A549 (cell line): ENCODE results near the gene ANP32E. TPM values are rescaled to one million over a fixed set of nuclear protein-coding genes. Genes with fewer than 3 reads are reported as not detected.

Experiments
- ATAC-seq, 2 experiments: fragments of 200-7000 bp in 1 of 2; fragments of >200 bp in 1 of 2; cut with Nextera tagmentation in 1 of 2; cut with Tn5 transposase in 1 of 2; 3 replicates each; pipeline versions ENCODE4 v1.8.0 to v1.9.1; 2018 to 2020; ENCODE audit warnings: mild to moderate bottlenecking in 1 of 2, moderate library complexity in 1 of 2
- CTCF ChIA-PET: fragments of 300-600 bp; sonication (Branson Sonifier 250); formaldehyde crosslinking; extraction: SDS; loops from one replicate; lab custom pipeline; 2021; ENCODE audit warnings: antibody characterized with exemption, inconsistent platforms; lab: Yijun Ruan, JAX
- POLR2A ChIA-PET: fragments of 350-600 bp; formaldehyde crosslinking; extraction: SDS; loops from one replicate; lab custom pipeline; 2021; ENCODE audit warnings: antibody characterized with exemption, inconsistent platforms; lab: Yijun Ruan, JAX
- DNase-seq, 2 experiments: peaks; one replicate each; pipeline versions ENCODE4 v3.0.0 to v3.0.0-alpha.2; 2011 to 2016; ENCODE audit warnings: low read depth in 1 of 2, low spot score in 1 of 2
- FAIRE-seq: peaks from 2 replicates; lab custom pipeline; 2011; peaks lifted over from hg19 to GRCh38; lab: Jason Lieb, UNC
- H3K27ac ChIP-seq, 2 experiments: fragments of >200 bp; sonication (Bioruptor Twin); formaldehyde crosslinking; 3 replicates each; pipeline ENCODE4 v1.5.1; 2016 to 2017
- H3K4me1 ChIP-seq: fragments of >200 bp; sonication (Bioruptor Twin); formaldehyde crosslinking; 3 replicates; pipeline ENCODE4 v1.6.1; 2016
- H3K4me2 ChIP-seq: fragments of >200 bp; sonication (Bioruptor Twin); formaldehyde crosslinking; 3 replicates; pipeline ENCODE4 v1.6.1; 2016
- H3K4me3 ChIP-seq: fragments of >200 bp; sonication (Bioruptor Twin); formaldehyde crosslinking; 3 replicates; pipeline ENCODE4 v1.5.1; 2016
- H3K9me3 ChIP-seq: fragments of >200 bp; sonication (Bioruptor Twin); formaldehyde crosslinking; 3 replicates; pipeline ENCODE4 v1.6.1; 2016
- CBX2 ChIP-seq: fragments of 200-600 bp; sonication (generic); IDR thresholded peaks from 2 replicates; pipeline ENCODE4 v1.6.1; 2016; ENCODE audit warnings: low read depth, mild to moderate bottlenecking, borderline replicate concordance
- CHD2 ChIP-seq: fragments of 150-350 bp; IDR thresholded peaks from 2 replicates; pipeline ENCODE4 v1.6.1; 2014; ENCODE audit warnings: low read length; ENCODE audit not compliant: partially characterized antibody
- CHD4 ChIP-seq: fragments of 200-600 bp; sonication (generic); IDR thresholded peaks from 2 replicates; pipeline ENCODE4 v1.6.1; 2016; ENCODE audit warnings: antibody characterized with exemption, mild to moderate bottlenecking, borderline replicate concordance
- EHF ChIP-seq: fragments of 250-450 bp; sonication (Bioruptor Pico); IDR thresholded peaks from 2 replicates; pipeline ENCODE4 v1.5.0; 2020; ENCODE audit warnings: mild to moderate bottlenecking
- FOXS1 ChIP-seq: fragments of 250-450 bp; sonication (Bioruptor Pico); IDR thresholded peaks from 2 replicates; pipeline ENCODE4 v1.5.0; 2020; ENCODE audit warnings: mild to moderate bottlenecking, moderate library complexity
- HEYL ChIP-seq: fragments of 250-450 bp; sonication (Bioruptor Pico); IDR thresholded peaks from 2 replicates; pipeline ENCODE4 v1.8.0; 2021; ENCODE audit warnings: mild to moderate bottlenecking, moderate library complexity
- KDM1A ChIP-seq: fragments of 200-600 bp; sonication (generic); IDR thresholded peaks from 2 replicates; pipeline ENCODE4 v1.6.1; 2016; ENCODE audit warnings: low read depth, mild to moderate bottlenecking
- KDM5A ChIP-seq: fragments of 200-600 bp; sonication (generic); IDR thresholded peaks from 2 replicates; pipeline ENCODE4 v1.6.1; 2016; ENCODE audit warnings: antibody characterized with exemption, mild to moderate bottlenecking
- MAFK ChIP-seq: fragments of 450-650 bp; IDR thresholded peaks from 2 replicates; pipeline ENCODE4 v1.6.1; 2014; ENCODE audit not compliant: partially characterized antibody
- MAZ ChIP-seq: fragments of 150-350 bp; IDR thresholded peaks from 2 replicates; pipeline ENCODE4 v1.6.1; 2014; ENCODE audit warnings: antibody characterized with exemption, low read depth, low read length, borderline replicate concordance
- NR3C1 ChIP-seq: fragments of >200 bp; sonication (Bioruptor Twin); formaldehyde crosslinking; IDR thresholded peaks from 3 replicates; pipeline ENCODE4 v1.6.1; 2017
- PHF8 ChIP-seq: fragments of 200-600 bp; sonication (generic); IDR thresholded peaks from 2 replicates; pipeline ENCODE4 v1.6.1; 2016; ENCODE audit warnings: low read depth, mild to moderate bottlenecking, antibody characterized with exemption, moderate library complexity, borderline replicate concordance
- POLR2A ChIP-seq: IDR thresholded peaks from 2 replicates; pipeline ENCODE4 v1.6.1; 2012; ENCODE audit warnings: mild to moderate bottlenecking, low read length
- POLR2AphosphoS2 ChIP-seq: conservative IDR thresholded peaks from 2 replicates; pipeline ENCODE4 v1.6.1; 2012; ENCODE audit warnings: low read length, improper control_type of control experiment, inconsistent platforms
- RCOR1 ChIP-seq: fragments of 150-350 bp; IDR thresholded peaks from 2 replicates; pipeline ENCODE4 v1.6.1; 2014; ENCODE audit warnings: antibody characterized with exemption, low read length, low read depth
- RFX5 ChIP-seq: fragments of 450-650 bp; IDR thresholded peaks from 2 replicates; pipeline ENCODE4 v1.7.1; 2014; ENCODE audit warnings: antibody characterized with exemption, mild to moderate bottlenecking, moderate library complexity
- ZC3H11A ChIP-seq: fragments of 450-650 bp; IDR thresholded peaks from 2 replicates; pipeline ENCODE4 v1.6.1; 2014; ENCODE audit warnings: antibody characterized with exemption, mild to moderate bottlenecking
- ZFP36 ChIP-seq: fragments of 450-650 bp; IDR thresholded peaks from 2 replicates; pipeline ENCODE4 v1.6.1; 2014; ENCODE audit warnings: borderline replicate concordance; ENCODE audit not compliant: partially characterized antibody
- ZNF302 ChIP-seq: fragments of 250-450 bp; sonication (Bioruptor Pico); IDR thresholded peaks from 2 replicates; pipeline ENCODE4 v1.9.0; 2021; ENCODE audit warnings: inconsistent platforms, mild to moderate bottlenecking, moderate library complexity
- WGBS: methylation state at CpG from one replicate; pipeline ENCODE4 v1.1.6; 2017; ENCODE audit errors: missing lambda C conversion rate; 5-methylcytosine and 5-hydroxymethylcytosine counted together
- polyA plus RNA-seq, 4 experiments: library from polyadenylated mRNA; depleted of rRNA in 3 of 4; stranded (reverse); fragments of >200 nt; fragmentation: RNase III in 1 of 4; extraction: RNeasy Plus Mini Kit Qiagen cat#74134 plus additional on column Dnase treatment in 1 of 4; gene quantifications; 2 replicates in 3 of 4; 3 replicates in 1 of 4; pipeline ENCODE4 v1.2.3, GENCODE V29; 2011 to 2017
- TF ChIP-seq, protein P1 (sequence below): IDR thresholded peaks from 2 replicates; pipeline ENCODE4 v1.6.1; 2012; ENCODE audit warnings: low read depth, borderline replicate concordance
- TF ChIP-seq, protein P2 (sequence below): IDR thresholded peaks from 2 replicates; pipeline ENCODE4 v1.6.1; 2012
- TF ChIP-seq, protein P3 (sequence below): IDR thresholded peaks from 2 replicates; pipeline ENCODE4 v1.6.1; 2012
- TF ChIP-seq, protein P4 (sequence below): fragments of >200 bp; sonication (Bioruptor Twin); formaldehyde crosslinking; IDR thresholded peaks from 3 replicates; pipeline ENCODE4 v1.6.1; 2016
- TF ChIP-seq, protein P5 (sequence below): fragments of 250-450 bp; sonication (Bioruptor Pico); IDR thresholded peaks from 2 replicates; pipeline ENCODE4 v1.5.0; 2021; ENCODE audit warnings: mild to moderate bottlenecking, moderate library complexity, borderline replicate concordance
- TF ChIP-seq, protein P6 (sequence below): fragments of 450-650 bp; IDR thresholded peaks from 2 replicates; pipeline ENCODE4 v1.6.1; 2014; ENCODE audit warnings: antibody characterized with exemption
- TF ChIP-seq, protein P7 (sequence below): fragments of >200 bp; sonication (Bioruptor Twin); formaldehyde crosslinking; IDR thresholded peaks from 3 replicates; pipeline ENCODE4 v1.5.1; 2016
- TF ChIP-seq, protein P8 (sequence below): fragments of 200-600 bp; sonication (generic); IDR thresholded peaks from 2 replicates; pipeline ENCODE4 v1.6.1; 2016; ENCODE audit warnings: antibody characterized with exemption, mild to moderate bottlenecking, moderate library complexity

The ANP32E gene
- polyA plus RNA-seq, 2 of the 4 experiments (the other 2 are of a cell fraction): 60.0 to 128 TPM

DNA sequence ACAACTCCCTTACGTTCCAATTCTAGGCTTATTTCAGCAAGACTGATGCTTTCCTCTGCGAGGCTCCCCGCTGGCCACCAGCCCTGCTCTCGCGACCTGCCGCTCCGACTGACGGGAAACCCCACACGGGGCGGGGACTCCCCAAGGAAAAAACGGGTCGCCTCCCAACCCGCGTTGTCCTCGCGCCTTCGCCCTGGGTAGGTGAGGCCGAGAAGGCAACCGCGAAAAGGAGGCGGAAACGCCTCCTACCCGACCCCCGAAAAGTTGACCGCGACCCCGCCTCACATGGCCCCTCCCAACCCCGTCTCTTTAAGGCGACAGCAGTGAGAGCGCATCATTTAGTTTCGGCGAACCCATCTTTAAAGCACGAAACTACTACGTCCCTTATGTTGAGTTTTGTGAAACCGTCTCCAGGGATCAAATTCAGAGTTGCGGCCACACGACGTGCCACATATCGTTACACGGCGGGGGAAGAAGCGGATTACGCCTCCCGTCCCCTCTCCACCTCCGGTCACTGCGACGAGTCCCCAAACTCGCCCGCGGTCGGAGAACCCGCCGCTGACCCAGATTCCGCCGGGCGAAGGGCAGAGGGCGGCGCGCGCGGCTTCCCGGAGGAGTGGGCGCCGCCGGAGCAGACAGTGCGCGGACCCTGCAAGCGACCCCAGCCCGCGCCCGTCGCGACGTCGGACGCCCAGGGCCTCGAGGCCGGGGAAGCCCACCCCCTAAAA is 1.2 kb downstream of the ANP32E start:
- peak; percentile 62 to 73 for ATAC-seq
- peak; percentile 79 to 87 for DNase-seq
- Histone ChIP-seq H3K4me3 (peak overlapping the region; percentile 77), H3K4me2 (peak overlapping the region; percentile 89), H3K27ac (peak overlapping the region; percentile 87 to 98), H3K4me1 (peaks cover 15% of the 10 kb centered on the region), H3K9me3 (no peaks in the 10 kb centered on the region)
- TF ChIP-seq MAFK (no peak), CHD4 (no peak), HEYL (CRISPR knock-in tag) (no peak), RFX5 (no peak), POLR2A (peak; percentile 2), RCOR1 (no peak), POLR2AphosphoS2 (no peak), EHF (CRISPR knock-in tag) (no peak), KDM5A (no peak), MAZ (no peak), NR3C1 (no peak), ZC3H11A (no peak), PHF8 (peak; percentile 24; the same call in 1 of the 2 replicates), KDM1A (no peak), ZFP36 (no peak), CHD2 (peak; percentile 34), CBX2 (no peak), ZNF302 (no peak), FOXS1 (CRISPR knock-in tag) (no peak)
- TF ChIP-seq, protein P1, sequence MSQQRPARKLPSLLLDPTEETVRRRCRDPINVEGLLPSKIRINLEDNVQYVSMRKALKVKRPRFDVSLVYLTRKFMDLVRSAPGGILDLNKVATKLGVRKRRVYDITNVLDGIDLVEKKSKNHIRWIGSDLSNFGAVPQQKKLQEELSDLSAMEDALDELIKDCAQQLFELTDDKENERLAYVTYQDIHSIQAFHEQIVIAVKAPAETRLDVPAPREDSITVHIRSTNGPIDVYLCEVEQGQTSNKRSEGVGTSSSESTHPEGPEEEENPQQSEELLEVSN: peak; percentile 50
- TF ChIP-seq, protein P2, sequence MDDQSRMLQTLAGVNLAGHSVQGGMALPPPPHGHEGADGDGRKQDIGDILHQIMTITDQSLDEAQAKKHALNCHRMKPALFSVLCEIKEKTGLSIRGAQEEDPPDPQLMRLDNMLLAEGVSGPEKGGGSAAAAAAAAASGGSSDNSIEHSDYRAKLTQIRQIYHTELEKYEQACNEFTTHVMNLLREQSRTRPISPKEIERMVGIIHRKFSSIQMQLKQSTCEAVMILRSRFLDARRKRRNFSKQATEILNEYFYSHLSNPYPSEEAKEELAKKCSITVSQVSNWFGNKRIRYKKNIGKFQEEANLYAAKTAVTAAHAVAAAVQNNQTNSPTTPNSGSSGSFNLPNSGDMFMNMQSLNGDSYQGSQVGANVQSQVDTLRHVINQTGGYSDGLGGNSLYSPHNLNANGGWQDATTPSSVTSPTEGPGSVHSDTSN: no peak
- TF ChIP-seq, protein P3, sequence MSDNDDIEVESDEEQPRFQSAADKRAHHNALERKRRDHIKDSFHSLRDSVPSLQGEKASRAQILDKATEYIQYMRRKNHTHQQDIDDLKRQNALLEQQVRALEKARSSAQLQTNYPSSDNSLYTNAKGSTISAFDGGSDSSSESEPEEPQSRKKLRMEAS: peak; percentile 83
- TF ChIP-seq, protein P4, sequence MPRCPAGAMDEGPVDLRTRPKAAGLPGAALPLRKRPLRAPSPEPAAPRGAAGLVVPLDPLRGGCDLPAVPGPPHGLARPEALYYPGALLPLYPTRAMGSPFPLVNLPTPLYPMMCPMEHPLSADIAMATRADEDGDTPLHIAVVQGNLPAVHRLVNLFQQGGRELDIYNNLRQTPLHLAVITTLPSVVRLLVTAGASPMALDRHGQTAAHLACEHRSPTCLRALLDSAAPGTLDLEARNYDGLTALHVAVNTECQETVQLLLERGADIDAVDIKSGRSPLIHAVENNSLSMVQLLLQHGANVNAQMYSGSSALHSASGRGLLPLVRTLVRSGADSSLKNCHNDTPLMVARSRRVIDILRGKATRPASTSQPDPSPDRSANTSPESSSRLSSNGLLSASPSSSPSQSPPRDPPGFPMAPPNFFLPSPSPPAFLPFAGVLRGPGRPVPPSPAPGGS: 0 out of 3 replicates have a peak, but pooled peaks have one; percentile 19
- TF ChIP-seq, protein P5, sequence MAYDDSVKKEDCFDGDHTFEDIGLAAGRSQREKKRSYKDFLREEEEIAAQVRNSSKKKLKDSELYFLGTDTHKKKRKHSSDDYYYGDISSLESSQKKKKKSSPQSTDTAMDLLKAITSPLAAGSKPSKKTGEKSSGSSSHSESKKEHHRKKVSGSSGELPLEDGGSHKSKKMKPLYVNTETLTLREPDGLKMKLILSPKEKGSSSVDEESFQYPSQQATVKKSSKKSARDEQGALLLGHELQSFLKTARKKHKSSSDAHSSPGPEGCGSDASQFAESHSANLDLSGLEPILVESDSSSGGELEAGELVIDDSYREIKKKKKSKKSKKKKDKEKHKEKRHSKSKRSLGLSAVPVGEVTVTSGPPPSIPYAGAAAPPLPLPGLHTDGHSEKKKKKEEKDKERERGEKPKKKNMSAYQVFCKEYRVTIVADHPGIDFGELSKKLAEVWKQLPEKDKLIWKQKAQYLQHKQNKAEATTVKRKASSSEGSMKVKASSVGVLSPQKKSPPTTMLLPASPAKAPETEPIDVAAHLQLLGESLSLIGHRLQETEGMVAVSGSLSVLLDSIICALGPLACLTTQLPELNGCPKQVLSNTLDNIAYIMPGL (CRISPR knock-in tag): no peak
- TF ChIP-seq, protein P6, sequence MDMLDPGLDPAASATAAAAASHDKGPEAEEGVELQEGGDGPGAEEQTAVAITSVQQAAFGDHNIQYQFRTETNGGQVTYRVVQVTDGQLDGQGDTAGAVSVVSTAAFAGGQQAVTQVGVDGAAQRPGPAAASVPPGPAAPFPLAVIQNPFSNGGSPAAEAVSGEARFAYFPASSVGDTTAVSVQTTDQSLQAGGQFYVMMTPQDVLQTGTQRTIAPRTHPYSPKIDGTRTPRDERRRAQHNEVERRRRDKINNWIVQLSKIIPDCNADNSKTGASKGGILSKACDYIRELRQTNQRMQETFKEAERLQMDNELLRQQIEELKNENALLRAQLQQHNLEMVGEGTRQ: no peak
- TF ChIP-seq, protein P7, sequence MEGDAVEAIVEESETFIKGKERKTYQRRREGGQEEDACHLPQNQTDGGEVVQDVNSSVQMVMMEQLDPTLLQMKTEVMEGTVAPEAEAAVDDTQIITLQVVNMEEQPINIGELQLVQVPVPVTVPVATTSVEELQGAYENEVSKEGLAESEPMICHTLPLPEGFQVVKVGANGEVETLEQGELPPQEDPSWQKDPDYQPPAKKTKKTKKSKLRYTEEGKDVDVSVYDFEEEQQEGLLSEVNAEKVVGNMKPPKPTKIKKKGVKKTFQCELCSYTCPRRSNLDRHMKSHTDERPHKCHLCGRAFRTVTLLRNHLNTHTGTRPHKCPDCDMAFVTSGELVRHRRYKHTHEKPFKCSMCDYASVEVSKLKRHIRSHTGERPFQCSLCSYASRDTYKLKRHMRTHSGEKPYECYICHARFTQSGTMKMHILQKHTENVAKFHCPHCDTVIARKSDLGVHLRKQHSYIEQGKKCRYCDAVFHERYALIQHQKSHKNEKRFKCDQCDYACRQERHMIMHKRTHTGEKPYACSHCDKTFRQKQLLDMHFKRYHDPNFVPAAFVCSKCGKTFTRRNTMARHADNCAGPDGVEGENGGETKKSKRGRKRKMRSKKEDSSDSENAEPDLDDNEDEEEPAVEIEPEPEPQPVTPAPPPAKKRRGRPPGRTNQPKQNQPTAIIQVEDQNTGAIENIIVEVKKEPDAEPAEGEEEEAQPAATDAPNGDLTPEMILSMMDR: no peak
- TF ChIP-seq, protein P8, sequence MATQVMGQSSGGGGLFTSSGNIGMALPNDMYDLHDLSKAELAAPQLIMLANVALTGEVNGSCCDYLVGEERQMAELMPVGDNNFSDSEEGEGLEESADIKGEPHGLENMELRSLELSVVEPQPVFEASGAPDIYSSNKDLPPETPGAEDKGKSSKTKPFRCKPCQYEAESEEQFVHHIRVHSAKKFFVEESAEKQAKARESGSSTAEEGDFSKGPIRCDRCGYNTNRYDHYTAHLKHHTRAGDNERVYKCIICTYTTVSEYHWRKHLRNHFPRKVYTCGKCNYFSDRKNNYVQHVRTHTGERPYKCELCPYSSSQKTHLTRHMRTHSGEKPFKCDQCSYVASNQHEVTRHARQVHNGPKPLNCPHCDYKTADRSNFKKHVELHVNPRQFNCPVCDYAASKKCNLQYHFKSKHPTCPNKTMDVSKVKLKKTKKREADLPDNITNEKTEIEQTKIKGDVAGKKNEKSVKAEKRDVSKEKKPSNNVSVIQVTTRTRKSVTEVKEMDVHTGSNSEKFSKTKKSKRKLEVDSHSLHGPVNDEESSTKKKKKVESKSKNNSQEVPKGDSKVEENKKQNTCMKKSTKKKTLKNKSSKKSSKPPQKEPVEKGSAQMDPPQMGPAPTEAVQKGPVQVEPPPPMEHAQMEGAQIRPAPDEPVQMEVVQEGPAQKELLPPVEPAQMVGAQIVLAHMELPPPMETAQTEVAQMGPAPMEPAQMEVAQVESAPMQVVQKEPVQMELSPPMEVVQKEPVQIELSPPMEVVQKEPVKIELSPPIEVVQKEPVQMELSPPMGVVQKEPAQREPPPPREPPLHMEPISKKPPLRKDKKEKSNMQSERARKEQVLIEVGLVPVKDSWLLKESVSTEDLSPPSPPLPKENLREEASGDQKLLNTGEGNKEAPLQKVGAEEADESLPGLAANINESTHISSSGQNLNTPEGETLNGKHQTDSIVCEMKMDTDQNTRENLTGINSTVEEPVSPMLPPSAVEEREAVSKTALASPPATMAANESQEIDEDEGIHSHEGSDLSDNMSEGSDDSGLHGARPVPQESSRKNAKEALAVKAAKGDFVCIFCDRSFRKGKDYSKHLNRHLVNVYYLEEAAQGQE: peak; percentile 57
- CTCF ChIA-PET: interaction anchor here (0.5 to 0.9 kb wide), 3 partner anchors 22 to 1133 kb away, joined by 3 read pairs; no protein-coding TSS in a partner anchor
- FAIRE-seq: no peak
- WGBS: 2% methylated on average over 71 of the region's 78 CpGs
- POLR2A ChIA-PET: interaction anchor here (0.9 to 1.0 kb wide), 3 partner anchors 10 to 395 kb away, joined by 3 read pairs; partner anchors contain the start of gene ENSA
